HG02588 (cell line): ENCODE measurements around the gene ANKMY1.

Experiments
- ATAC-seq: cut with Tn5 transposase; IDR thresholded peaks from one replicate; pipeline ENCODE4 v1.9.1; 2021; ENCODE audit warnings: mild to moderate bottlenecking, moderate library complexity; ENCODE audit not compliant: unreplicated experiment

ANKMY1 gene

DNA sequence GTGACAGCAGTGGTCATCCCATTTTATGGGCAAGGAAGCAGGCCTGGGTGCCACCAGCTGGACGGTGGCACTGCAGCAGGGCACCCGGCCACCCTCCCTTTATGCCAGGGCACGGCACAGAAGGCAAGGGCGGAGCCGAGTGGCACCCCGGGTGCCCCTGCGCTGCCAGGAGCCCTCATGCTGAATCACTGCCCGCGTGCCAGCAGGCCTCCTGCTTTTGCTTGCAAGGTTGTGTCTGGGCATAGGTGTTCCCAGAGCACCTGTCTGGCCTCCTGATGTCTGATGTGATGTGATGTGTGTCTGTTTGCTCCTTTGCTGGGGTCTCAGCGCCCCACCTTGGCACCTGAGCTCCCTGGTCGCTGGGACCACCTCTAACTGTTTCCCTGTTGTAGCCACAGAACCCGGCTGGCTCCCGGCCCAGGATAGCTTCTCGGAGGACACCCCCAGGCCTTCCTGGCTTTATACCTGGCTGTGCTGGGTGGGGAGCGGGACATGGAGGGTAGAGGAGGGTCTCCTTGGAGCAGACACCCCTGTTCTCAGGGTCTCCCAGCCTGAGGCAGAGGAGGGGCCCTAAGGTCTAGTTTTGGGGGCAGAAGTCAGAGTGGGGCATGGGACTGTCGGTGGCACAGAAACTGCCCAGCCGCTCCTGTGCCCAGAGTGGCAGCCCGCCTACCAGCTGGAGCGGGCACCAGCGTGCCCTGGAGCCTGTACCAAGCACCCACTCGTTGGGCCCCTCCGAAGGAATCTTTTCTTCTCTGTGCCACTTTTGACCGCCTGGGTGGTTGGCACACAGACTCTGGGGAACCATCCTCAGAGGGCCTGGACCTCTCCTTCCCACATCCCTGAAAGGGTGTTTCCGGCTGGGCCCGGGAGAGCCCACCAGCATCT is 118.7 kb downstream of the ANKMY1 start:
- ATAC-seq: no peak

GRCh38 chr2:240437861-240438809 is 119.7 kb downstream of the ANKMY1 start:
- no peak for ATAC-seq

DNA sequence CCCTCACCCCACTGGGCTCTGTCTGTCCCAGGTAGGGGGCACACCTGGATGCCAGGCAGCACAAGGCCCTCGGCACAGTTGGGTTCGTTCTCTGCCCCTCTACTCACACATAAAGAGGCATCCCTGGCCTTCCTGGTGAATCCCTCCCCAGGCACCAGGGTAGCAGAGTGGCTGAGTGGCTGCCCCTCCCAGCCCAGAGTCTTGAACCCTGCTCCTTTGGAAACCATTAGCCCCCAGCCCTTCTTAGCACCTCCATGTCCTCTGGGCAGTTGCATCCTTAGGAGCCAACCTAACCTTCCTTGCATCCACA is 120.3 kb downstream of the ANKMY1 start:
- no peak for ATAC-seq

DNA sequence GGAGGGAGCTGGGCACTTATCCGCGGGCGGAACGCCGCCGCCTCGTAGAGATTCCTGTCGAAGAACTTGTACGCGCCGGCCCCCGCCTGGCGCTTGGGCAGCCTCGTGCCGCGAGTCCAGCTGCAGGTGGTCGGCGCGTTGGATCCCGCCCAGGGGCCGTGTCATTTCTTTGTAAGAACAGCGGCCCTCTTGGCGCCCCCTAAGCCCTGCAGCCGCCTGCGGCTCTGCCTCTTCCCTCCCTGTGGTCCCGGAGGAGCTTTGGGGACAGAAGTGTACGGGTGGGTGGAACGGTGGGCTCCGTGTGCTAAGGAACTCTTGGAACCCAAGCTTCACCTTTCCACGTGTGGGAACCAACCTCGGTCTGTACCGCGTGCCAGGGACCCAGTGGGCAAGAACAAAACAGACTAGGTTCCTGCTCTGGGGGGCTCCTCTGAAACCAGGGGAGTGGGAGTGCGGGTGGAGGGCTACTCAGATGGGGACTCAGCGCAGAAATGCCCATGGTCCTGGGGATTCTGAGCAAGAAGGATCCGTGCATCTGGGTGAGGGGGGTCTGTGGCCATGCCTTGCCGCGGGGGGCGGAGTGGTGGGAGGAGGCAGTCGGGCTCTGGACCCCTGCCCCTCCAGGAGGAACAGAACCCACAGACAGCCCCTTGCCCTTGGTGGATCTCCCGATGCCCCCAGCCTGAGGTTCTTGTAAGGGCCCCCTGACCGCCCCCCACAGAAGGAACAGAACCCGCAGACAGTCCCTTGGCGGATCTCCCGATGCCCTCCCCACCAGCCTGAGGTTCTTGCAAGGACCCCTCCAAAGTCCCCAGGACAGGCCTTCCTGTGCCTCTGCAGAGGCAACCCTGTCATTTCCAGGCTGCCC is 120.9 kb downstream of the ANKMY1 start:
- no peak for ATAC-seq

DNA sequence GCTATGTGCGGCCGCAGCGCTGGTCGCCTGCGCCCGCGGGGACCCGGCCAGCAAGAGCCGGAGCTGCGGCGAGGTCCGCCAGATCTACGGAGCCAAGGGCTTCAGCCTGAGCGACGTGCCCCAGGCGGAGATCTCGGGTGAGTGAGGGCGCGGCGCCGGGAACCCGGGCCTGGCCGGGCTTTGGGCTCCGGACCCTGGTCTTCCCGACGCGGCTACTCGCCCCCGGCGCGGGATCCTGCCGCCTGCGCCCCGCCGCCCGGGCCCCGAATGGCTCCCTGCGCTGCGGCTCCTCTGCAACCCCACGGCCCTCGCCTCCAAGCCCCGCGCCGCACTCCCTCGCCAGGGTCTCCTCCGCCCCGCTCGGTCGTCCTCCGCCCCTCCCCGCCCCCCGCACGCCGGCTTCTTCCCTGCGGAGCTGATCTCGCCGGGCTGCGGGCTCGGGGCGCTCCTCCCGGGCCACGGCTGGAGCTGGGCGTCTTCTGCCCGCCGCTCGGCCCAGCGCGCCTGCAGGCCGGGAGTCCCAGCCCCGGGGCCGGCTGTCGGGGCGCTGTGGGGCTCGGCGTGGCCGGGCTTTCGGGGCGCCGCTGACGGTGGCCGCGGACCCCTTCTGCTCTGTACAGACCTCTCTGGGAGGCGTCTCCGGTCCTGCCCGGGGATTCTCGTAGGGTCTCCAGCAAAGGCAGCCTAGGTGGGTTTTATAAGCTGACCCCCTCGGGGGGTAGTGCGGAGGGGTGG is 121.7 kb downstream of the ANKMY1 start:
- peak; percentile 7 for ATAC-seq

- ATAC-seq: peak; percentile 37
Observed at GRCh38 chr2:240435457-240435947, 122.3 kb downstream of the ANKMY1 start, which contains the start of gene GPC1. Gene GPC1, plus strand, starts transcription at chr2:240435663. Its CDS starts 256 bp downstream, at chr2:240435919.

DNA sequence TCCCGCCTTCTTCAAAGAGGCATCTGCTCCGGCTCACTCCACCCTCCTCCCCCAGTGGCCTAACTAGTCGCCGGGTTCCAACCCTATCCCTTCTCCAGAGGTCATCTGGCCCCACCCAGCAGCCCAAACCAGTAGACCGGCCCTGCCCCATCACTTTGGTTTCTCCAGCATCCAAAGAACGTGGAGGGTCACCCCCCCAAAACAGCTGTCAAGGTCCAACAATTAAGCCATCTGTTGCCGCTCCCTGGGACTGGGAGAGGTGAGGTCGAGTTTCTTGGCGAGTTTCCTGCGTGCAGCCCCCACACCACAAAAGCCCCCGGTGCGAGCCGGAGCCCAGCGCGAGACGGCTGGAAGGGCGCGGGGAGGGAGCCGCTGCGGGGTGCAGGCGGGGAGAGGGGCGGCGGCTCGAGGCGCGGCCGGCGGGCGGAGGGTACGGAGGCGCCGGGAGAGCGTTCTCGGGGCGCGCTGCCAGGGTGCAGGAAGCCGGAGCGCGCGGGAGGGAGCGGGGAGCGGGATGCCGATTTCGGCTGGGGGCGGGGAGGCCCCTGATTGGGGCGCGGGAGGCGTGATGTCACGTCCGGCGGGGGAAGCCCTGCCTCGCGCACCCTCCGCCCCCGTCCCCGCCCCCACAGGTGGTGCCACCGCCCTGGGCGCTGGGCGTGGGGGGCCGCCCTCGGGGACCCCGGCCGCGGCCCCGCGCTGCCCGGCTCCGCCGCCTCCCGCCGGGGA is 122.9 kb downstream of the ANKMY1 start:
- peak; percentile 43 for ATAC-seq

DNA sequence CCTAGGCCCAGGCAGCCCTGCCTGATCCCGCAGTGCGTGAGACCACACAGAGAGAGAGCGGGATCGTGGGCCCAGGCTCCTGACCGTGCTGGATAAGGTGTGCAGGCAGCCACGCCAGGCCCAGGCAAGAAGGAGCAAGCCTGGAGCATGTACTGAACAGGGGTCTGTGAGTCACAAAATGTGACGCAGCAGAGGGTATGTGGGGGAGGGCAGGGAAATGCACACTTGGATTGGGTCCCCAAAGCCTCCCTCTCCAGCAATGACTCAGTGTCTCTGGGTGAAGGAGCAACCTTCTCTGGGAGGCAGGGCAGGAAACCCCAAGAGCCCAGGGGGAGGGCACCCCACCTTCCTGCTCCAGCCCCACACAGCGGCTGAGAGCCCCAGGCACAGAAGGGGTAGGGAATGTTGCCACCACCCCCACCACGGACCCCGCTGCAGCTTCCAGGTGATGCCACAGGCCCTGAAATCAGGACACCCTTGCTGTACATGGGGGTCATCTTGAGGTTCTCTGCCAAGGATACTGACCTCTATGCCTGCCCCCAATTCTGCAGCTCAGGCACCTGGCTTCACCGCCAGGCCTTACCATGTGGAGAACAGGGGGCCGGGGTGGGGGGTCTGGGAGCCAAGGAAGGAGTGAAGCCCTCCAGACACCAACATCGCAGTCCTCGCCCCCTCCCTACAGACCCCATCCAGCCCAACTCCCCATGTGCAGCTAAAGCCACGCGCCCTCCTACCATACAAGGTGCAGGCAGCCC is 123.6 kb downstream of the ANKMY1 start:
- ATAC-seq: no peak

GRCh38 chr2:240432820-240433801 is 124.7 kb downstream of the ANKMY1 start:
- ATAC-seq: no peak

DNA sequence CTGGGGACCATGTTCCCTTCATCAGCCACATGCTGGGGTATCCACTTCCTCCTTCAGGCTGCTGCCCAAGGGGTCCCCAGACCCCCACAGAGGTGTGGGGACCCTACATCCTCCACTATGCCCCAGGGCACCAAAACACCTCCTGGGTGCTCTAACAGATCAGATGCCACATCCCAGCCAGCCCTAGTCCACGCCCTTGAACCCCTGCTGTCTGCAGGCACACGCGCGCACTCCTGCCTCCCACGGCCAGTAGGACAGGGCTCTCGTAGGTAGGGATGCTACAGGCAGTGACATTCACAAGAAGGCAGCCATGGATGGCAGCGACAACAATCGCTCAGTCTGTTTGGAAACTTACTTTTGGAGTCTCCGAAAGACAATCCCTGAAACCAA is 125.4 kb downstream of the ANKMY1 start:
- no peak for ATAC-seq

- ATAC-seq: no peak
Observed at GRCh38 chr2:240431661-240432424, 125.9 kb downstream of the ANKMY1 start.

GRCh38 chr2:240431271-240431660 is 126.5 kb downstream of the ANKMY1 start:
- no peak for ATAC-seq

GRCh38 chr2:240430595-240430994 is 127.2 kb downstream of the ANKMY1 start:
- no peak for ATAC-seq

DNA sequence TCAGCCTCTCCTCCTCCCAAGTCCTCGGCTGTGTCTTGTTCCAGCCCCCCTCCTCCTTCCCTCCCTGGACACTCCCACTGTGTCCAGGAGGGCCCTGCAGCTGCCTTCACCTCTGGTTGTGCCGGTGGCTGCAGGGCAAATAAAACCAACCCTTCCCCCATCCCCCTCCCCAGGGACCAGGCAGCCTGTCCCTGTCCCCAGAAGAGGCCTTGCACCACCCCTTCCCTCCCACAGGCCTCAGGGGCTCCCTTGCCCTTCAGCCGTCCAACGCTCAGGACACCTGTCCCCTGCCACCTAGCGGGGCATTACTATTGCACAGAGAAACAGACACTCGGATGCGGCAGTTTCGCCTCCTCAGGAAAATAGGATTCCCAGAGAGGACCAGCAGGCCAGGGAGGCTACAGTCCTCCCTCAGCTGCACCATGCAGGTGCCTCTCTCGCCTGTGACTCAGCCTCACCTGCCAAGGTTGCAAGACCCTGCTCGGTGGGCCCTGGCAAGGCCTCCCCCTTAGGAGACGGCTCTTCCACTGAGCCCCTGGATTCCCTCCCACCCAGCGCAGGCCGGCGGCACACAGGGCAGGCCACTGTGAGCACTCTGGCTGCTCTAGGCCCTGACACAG is 127.8 kb downstream of the ANKMY1 start:
- no peak for ATAC-seq
